HG02970 (cell line): ENCODE data around the gene DTNB.

Source experiments
- ATAC-seq: cut with Tn5 transposase; IDR thresholded peaks from one replicate; pipeline ENCODE4 v1.9.1; 2021; ENCODE audit warnings: mild to moderate bottlenecking, moderate library complexity, moderate number of reproducible peaks; ENCODE audit not compliant: unreplicated experiment, low FRiP score

Gene DTNB

DNA sequence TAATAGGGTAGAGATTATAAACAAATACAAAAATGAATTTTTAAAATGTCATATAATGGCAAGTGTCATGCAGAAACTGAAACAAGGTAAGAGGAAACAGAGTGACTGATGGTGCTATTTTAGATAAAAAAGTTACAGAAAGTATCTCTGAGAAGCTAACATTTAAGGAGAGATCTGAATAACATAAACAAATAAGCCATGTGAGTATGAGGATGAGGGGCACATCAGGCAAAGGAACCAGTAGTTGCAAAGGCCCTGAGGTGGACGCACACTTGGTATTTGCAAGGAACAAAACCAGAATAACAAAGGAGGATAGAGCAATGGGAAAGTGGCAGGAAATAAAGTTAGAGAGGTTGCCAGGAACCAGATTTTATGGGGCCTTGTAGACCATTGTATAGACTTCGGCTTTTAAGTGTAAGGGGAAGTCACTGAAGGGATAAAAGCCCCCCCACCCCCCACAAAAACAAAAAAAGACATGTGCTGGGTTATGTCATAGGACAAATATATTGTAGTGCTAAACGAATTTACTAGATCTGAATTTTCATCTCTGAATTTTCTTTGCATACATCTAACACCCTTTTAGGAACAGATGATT is 159.2 kb downstream of the DTNB start:
- ATAC-seq = no peak

GRCh38 chr2:25512707-25513106 is 160.7 kb downstream of the DTNB start:
- ATAC-seq = no peak

DNA sequence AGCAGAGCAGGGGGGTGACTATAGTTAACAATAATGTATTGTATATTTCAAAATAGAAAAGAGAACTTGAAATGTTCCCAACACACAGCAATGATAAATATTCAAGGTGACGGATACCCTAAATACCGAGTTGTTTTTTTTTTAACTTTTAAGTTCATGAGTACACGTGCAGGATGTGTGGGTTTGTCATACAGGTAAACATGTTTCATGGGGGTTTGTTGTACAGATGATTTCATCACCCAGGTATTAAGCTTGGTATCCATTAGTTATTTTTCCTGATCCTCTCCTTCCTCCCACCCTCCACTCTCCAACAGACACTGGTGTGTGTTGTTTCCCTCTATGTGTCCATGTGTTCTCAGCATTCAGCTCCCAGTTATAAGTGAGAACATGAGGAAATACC is 167.2 kb downstream of the DTNB start:
- no peak for ATAC-seq

DNA sequence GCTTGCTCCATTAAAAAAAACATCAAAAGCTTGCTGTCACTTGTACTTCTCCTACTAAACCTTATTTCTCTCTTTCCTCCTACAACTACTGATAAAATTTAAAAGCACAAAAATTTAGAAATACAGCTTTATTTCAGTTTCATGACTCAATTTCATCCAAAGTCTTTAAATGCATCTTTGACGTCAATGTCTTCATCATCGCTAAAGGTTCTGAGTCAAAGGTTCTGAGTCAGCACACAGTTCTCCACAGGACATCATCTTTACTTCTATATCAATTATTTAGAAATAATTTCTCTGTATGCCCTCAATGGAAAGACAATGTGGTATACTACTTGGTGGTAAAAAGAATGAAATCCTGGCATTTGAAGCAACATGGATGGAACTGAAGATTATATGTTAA is 167.8 kb downstream of the DTNB start:
- no peak for ATAC-seq

DNA sequence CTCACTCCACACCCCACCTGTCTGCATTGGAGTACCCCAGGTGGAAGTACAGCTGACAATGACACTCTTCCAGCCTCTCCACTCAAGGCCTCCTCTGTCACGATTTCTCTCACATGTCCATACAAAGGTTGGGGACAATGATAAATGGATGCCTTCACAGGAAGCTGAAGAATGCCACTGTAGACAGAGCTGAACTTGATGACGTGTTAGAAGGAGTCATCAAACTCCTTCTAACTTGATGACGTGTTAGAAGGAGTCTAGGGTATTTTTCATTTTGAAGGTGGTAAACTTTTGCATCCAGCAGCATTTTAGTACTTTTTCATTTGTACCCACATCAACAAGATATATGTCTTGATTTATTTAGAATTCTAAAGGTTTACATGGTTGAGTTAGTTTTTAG is 168.2 kb downstream of the DTNB start:
- ATAC-seq = no peak

DNA sequence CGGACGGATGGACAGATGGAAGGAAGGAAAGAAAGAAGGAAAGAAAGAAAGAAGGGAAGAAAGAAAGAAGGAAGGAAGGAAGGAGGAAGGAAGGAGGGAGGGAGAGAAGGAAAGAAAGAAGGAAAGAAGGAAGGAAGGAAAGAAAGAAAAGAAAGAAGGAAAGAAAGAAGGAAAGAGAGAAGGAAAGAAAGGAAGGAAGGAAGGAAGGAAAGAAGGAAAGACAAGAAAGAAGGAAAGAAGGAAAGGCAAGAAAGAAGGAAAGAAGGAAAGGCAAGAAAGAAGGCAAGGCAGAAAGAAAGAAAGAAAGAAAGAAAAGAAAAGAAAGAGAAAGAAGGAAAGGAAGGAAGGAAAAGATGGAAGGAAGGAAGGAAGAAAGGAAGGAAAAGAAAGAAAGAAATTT is 169.1 kb downstream of the DTNB start:
- no peak for ATAC-seq

DNA sequence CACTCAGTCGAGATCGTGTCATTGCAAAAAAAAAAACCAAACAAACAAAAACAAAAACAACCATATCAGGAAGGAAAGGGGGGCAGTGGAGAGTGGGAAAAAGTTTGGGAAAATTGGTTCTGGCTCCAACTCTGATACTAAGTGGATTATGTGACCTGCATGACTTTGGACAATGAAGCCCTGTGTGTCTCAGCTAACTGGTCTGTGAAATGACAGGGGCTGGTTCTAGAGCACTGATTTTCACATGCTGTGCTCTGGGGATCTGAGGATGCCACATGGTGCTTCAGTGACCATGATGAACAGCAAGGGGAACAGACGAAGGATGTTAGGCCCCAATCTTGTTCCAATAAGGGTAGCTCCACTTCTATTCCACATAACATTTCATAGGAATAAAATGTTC is 174.2 kb downstream of the DTNB start:
- ATAC-seq = no peak

- ATAC-seq = no peak
These were observed 175.4 kb downstream of the DTNB start for GRCh38 chr2:25497918-25498407.

- ATAC-seq = no peak
These were observed 176.0 kb downstream of the DTNB start for GRCh38 chr2:25497229-25497917.

- ATAC-seq = no peak
These were observed 178.8 kb downstream of the DTNB start for GRCh38 chr2:25494616-25495015.

GRCh38 chr2:25493207-25493606 is 180.2 kb downstream of the DTNB start:
- ATAC-seq = no peak

- no peak for ATAC-seq
These were observed 180.7 kb downstream of the DTNB start for GRCh38 chr2:25492726-25493125.

DNA sequence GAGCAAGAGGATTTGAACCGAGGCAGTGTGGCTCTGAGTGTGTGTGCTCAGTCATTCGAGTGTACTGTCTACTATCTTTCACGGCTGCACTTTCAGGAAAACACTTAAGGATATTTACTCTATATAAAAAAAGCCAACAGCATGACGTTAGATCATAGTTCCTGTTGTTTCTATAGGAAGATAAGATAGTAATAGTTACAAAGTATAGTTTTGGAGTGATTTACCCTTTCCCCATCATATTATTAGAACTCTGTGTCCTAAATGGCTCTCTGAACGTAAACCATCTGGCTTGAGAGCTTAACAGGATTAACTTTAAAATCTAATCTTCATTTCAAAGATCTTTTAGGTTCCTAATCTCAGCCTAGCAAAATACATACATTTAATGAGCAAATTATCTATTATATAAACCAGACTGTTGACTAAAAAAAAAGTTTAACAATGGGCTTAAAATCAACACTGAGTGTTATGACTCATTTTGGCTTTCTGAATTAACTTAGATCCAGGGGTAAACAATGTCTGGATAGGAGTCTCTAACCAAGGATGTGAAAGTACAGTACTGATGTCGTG is 181.3 kb downstream of the DTNB start:
- ATAC-seq = no peak

DNA sequence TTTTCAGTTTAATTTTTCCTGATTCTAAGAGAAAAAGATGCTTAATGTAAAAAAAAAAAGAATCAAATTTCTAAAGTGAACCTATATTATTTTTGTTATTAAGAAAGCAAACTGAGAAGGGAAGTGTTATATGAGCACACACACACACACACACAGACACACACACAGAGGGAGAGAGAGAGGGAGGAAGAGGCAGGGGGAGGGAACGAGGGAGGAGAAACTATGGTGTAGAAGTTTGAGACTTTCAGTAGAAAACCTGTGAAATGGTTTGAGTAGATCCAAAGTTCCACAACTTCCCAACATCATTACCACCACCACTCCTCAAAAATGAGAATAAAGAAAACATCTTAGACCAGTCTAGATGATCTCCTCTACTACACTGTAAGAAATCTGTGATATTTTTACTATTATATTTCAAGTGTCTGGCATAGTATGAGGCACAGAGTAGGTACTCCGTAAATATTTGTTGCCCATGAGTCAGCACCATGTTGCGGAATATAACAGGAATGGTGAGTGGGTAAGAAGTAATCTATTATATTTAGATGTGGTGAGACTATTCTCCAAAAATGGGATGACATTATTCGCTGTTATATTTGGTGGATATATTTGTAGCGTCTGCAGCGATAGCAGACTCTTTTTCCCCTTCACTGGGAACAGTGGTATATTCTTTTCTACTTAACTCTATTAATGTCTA is 182.2 kb downstream of the DTNB start:
- no peak for ATAC-seq

GRCh38 chr2:25490217-25490616 is 183.2 kb downstream of the DTNB start:
- ATAC-seq = no peak

DNA sequence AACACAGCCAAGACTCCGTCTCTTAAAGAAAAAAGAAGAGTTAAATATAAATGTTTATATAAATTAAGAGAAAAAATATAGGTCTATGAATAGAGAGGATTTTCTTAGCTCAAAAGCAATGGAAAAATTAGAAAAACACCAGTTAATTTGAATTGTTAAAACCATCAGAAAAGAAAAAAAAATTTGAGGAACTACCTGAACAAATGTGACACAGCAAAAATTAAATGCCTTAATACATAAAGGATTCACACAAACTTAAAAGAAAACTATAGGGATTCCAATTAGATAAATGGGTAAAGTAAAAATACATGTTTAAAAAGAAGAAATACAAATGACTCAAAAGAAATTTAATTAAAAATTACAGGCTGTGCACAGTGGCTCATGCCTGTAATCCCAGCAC is 183.7 kb downstream of the DTNB start:
- ATAC-seq = no peak

DNA sequence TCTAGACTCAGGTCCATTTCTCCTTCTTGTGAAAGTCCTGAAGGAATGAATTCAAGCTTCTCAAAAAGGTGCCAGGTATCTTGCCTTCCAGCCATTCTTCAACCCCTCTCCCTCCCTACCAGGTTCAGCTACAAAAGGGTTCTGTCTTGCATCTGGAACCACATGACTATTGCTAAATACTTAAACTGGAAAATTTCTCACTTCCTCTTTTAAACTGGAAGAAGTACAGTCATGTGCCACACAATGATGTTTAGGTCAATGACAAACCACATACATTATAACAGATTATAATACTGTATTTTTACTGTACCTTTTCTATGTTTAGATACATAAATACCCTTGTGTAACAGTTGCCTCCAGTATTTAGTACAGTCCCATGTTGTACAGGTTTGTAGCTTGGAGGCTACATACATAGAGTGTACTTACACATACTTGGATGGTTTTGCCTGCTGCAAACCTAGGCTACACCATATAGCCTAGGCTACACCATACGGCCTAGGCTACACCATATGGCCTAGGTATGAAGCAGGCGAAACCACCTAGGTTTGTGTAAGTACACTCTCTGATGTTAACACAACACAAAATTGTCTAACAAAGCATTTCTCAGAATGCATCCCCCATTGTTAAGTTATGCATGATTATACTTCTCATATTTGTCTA is 189.6 kb downstream of the DTNB start:
- ATAC-seq = no peak

- ATAC-seq = no peak
These were observed 191.0 kb downstream of the DTNB start for GRCh38 chr2:25482341-25482740.

DNA sequence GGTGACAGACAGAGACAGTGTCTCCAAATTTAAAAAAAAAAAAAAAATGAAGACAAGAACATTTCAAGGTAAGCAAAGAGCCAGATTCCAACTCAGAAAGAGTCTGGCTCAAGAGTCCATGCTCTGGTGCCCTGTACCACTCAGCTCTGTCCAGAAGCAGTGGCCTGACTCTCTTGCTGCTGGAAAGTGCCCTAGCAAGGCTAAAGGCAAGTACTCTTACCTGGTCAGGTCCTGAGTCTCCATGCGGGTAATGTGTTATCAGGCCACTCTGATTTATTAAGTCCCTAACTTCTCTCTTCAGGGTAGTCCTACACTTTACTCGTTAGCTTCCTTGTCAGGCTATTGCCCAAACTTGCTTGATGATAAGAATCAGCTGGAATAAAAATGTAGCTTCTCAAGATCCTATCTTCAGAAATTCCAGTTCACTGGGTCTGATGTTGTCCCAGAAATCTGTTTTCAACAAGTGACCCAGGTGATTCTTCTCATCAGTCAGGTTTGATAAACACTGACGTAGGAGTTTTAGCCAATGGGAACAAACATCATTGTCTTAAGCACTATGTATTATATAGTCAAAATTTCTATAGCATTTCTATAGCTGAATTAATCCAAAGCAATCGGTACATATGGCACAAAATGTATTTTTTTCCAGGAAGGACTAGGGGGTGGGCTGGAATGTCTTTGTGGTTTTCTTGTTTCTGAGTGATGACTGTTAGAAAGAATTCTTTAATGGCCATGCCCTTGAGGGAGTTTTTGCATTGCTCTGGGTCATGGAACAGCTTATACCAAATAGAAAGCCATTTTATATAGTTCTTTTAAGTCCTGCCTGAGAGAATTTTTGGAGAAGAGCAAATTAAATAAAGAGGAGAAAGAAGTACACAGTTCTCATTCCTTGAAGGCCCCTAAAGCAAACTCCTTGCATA is 191.7 kb downstream of the DTNB start:
- ATAC-seq = no peak

DNA sequence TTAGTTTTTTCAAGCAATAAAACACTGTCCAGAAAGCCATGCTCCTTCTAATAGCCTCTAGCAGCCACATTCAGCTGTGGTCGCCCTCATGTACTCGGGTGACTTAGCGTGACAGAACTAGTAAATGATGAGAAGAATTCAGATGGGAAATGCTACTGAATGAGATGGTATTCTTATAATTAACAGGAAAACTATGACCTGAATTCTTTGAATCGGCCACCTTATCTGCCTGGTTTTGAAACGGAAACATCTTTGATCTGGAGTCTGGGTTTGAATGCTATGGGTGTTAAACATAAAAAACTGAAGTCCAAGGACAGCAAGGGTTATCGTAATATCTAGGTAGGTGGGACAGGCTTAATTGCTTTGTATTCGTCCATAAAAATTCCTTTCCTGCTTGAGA is 192.8 kb downstream of the DTNB start:
- no peak for ATAC-seq
